Activated CD4-positive, alpha-beta T cell treated with anti-CD3 and anti-CD28 coated beads, Interleukin-2, amount 50 U/mL, for 4 hours (primary cell): ENCODE results near the gene SLC16A1.
"Not testable (repeated sequence)": the region's sequence is repeated elsewhere in the genome, so short reads cannot be mapped to it uniquely, and the experiment has no call there.

Experiments used
- DNase-seq, 2 experiments: peaks; one replicate each; pipeline ENCODE4 v3.0.0-alpha.2; 2020

Gene SLC16A1

GRCh38 chr1:112955773-112956543 is at the start of gene SLC16A1:
SLC16A1 (minus strand) TSS chr1:112956196; CDS start chr1:112929308, 26,888 bp downstream.
- peak; percentile 85 to 89 for DNase-seq

- DNase-seq: no peak
These were observed 48.0 kb upstream of the SLC16A1 start for GRCh38 chr1:113003751-113004690.

GRCh38 chr1:113002297-113002696 is 46.3 kb upstream of the SLC16A1 start:
- no peak for DNase-seq

- no peak for DNase-seq
These were observed 42.7 kb upstream of the SLC16A1 start for GRCh38 chr1:112998592-112999235.

GRCh38 chr1:112997781-112998180 is 41.8 kb upstream of the SLC16A1 start:
- no peak for DNase-seq

- DNase-seq: no peak
These were observed 39.9 kb upstream of the SLC16A1 start for GRCh38 chr1:112995890-112996289.

- DNase-seq: not testable (repeated sequence)
These were observed 39.0 kb upstream of the SLC16A1 start for GRCh38 chr1:112995021-112995420.

- DNase-seq: no peak
These were observed 36.8 kb upstream of the SLC16A1 start for GRCh38 chr1:112992780-112993179.

GRCh38 chr1:112991402-112992120 is 35.6 kb upstream of the SLC16A1 start:
- no peak for DNase-seq

- no peak for DNase-seq
These were observed 34.3 kb upstream of the SLC16A1 start for GRCh38 chr1:112990271-112990670.

GRCh38 chr1:112988367-112988766 is 32.4 kb upstream of the SLC16A1 start:
- no peak for DNase-seq

GRCh38 chr1:112985123-112985522 is 29.1 kb upstream of the SLC16A1 start:
- DNase-seq: no peak

- DNase-seq: no peak
These were observed 27.6 kb upstream of the SLC16A1 start for GRCh38 chr1:112983537-112984131.

GRCh38 chr1:112982853-112983536 is 27.0 kb upstream of the SLC16A1 start:
- DNase-seq: no peak

GRCh38 chr1:112982328-112982727 is 26.3 kb upstream of the SLC16A1 start:
- no peak for DNase-seq

GRCh38 chr1:112981834-112982233 is 25.8 kb upstream of the SLC16A1 start:
- DNase-seq: not testable (repeated sequence)

GRCh38 chr1:112981426-112981825 is 25.4 kb upstream of the SLC16A1 start:
- DNase-seq: no peak

- DNase-seq: no peak
These were observed 19.3 kb upstream of the SLC16A1 start for GRCh38 chr1:112975336-112975735.

GRCh38 chr1:112974646-112975045 is 18.6 kb upstream of the SLC16A1 start:
- no peak for DNase-seq

- no peak for DNase-seq
These were observed 17.8 kb upstream of the SLC16A1 start for GRCh38 chr1:112973788-112974187.

GRCh38 chr1:112971006-112971405 is 15.0 kb upstream of the SLC16A1 start:
- no peak for DNase-seq

GRCh38 chr1:112964347-112964746 is 8.4 kb upstream of the SLC16A1 start:
- DNase-seq: no peak
